Gastrocnemius medialis (tissue), 4 donors: ENCODE results near the gene NR1H4.

ENCODE experiments used
- CTCF ChIP-seq, 5 experiments: fragments of 450-650 bp in 3 of 5; fragments of 200-600 bp in 2 of 5; sonication (generic) in 2 of 5; IDR thresholded peaks in 4 of 5; conservative IDR thresholded peaks in 1 of 5; 1 replicate in 4 of 5; 2 replicates in 1 of 5; pipeline ENCODE4 v1.5.1; 2016 to 2019; ENCODE audit warnings: antibody characterized with exemption in 5 of 5, mild to moderate bottlenecking in 3 of 5, moderate library complexity in 3 of 5
- POLR2A ChIP-seq, 2 donors: fragments of 450-650 bp; IDR thresholded peaks; one replicate each; pipeline ENCODE4 v1.6.1; 2017; ENCODE audit warnings: antibody characterized with exemption in 2 of 2, mild to moderate bottlenecking in 2 of 2, moderate library complexity in 2 of 2

- no peak for TF ChIP-seq CTCF (IDR thresholded peaks at IDR 0.05 in 4 of 5, conservative IDR thresholded peaks at IDR 0.05 in 1 of 5)
- no peak for TF ChIP-seq POLR2A (IDR thresholded peaks at IDR 0.05)
Observed at GRCh38 chr12:100567945-100568344, 94.3 kb downstream of the NR1H4 start.
